HL-60 (cell line): Measurements from ENCODE around the gene CREB3.

Source experiments
- DNase-seq, 2 experiments: peaks; one replicate each; pipeline ENCODE4 v3.0.0-alpha.2; 2010 to 2020; ENCODE audit warnings: low read depth in 1 of 2, low spot score in 1 of 2
- H3K27ac ChIP-seq: fragments of 250-450 bp; sonication (Bioruptor Pico); replicated peaks from 2 replicates; pipeline ENCODE4 v1.5.1; 2020; ENCODE audit warnings: mild to moderate bottlenecking, moderate library complexity
- H3K27me3 ChIP-seq: fragments of 250-450 bp; sonication (Bioruptor Pico); 2 replicates; pipeline ENCODE4 v1.5.1; 2021; ENCODE audit warnings: mild to moderate bottlenecking, moderate library complexity; ENCODE audit not compliant: insufficient read depth, poor library complexity, severe bottlenecking
- H3K4me3 ChIP-seq: replicated peaks from 2 replicates; pipeline ENCODE4 v1.5.1; 2011; ENCODE audit warnings: mild to moderate bottlenecking, control low read depth, low read length; ENCODE audit not compliant: insufficient read depth
- GABPA ChIP-seq: IDR thresholded peaks from 2 replicates; pipeline ENCODE4 v1.6.1; 2012; ENCODE audit warnings: low read depth
- POLR2AphosphoS5 ChIP-seq: IDR thresholded peaks from 2 replicates; pipeline ENCODE4 v1.6.1; 2012; ENCODE audit warnings: low read depth
- SPI1 ChIP-seq: IDR thresholded peaks from 2 replicates; pipeline ENCODE4 v1.6.1; 2012; ENCODE audit warnings: low read depth, mild to moderate bottlenecking, borderline replicate concordance
- TF ChIP-seq, protein P1 (sequence below): IDR thresholded peaks from 2 replicates; pipeline ENCODE4 v1.6.1; 2012; ENCODE audit warnings: low read depth; ENCODE audit not compliant: insufficient replicate concordance
- TF ChIP-seq, protein P2 (sequence below): IDR thresholded peaks from one replicate; pipeline ENCODE4 v1.5.1; 2011; ENCODE audit warnings: low read length, control low read depth, inconsistent platforms; ENCODE audit not compliant: insufficient read depth

The CREB3 gene

DNA sequence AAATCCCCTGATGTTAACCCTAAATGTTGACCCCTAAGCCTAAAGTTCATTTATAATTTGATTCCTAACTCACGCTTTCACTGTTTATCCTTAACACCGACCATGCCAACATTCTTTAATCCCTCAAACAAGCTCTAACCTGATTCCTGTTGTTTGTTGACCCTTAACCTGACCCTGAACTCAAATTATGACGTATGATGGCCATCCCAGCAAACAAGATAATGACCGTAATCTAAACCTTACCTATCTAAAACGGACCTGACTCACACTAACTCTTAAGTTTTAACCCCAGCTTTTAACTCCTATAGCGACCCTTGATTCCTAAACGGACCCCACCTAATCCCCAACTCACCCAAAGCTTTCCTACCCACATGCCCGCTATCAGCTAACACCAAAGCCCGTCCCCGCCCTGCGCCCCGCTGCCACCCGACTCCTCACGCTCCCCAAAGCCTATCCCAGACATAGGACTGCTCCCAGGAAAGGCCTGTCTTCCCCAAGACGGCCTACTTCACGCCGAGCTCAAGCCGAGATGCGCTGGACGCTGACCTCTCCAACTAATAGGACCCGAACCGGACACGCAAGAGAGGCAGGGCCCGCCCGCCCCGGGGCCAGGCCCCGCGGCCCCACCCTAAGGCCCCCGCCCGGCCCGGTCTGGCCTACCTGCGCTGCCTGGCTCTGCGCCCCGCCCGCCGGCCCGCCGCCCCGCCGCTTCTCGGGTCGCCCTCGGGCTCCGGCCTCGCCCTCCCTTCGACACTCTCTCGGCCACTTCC lies 866 bp upstream of the CREB3 start:
- H3K27me3 ChIP-seq: no peaks in the 10 kb centered on the region
- TF ChIP-seq SPI1 (no peak), GABPA (no peak)
- TF ChIP-seq, protein P1, sequence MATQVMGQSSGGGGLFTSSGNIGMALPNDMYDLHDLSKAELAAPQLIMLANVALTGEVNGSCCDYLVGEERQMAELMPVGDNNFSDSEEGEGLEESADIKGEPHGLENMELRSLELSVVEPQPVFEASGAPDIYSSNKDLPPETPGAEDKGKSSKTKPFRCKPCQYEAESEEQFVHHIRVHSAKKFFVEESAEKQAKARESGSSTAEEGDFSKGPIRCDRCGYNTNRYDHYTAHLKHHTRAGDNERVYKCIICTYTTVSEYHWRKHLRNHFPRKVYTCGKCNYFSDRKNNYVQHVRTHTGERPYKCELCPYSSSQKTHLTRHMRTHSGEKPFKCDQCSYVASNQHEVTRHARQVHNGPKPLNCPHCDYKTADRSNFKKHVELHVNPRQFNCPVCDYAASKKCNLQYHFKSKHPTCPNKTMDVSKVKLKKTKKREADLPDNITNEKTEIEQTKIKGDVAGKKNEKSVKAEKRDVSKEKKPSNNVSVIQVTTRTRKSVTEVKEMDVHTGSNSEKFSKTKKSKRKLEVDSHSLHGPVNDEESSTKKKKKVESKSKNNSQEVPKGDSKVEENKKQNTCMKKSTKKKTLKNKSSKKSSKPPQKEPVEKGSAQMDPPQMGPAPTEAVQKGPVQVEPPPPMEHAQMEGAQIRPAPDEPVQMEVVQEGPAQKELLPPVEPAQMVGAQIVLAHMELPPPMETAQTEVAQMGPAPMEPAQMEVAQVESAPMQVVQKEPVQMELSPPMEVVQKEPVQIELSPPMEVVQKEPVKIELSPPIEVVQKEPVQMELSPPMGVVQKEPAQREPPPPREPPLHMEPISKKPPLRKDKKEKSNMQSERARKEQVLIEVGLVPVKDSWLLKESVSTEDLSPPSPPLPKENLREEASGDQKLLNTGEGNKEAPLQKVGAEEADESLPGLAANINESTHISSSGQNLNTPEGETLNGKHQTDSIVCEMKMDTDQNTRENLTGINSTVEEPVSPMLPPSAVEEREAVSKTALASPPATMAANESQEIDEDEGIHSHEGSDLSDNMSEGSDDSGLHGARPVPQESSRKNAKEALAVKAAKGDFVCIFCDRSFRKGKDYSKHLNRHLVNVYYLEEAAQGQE: no peak
- TF ChIP-seq, protein P2, sequence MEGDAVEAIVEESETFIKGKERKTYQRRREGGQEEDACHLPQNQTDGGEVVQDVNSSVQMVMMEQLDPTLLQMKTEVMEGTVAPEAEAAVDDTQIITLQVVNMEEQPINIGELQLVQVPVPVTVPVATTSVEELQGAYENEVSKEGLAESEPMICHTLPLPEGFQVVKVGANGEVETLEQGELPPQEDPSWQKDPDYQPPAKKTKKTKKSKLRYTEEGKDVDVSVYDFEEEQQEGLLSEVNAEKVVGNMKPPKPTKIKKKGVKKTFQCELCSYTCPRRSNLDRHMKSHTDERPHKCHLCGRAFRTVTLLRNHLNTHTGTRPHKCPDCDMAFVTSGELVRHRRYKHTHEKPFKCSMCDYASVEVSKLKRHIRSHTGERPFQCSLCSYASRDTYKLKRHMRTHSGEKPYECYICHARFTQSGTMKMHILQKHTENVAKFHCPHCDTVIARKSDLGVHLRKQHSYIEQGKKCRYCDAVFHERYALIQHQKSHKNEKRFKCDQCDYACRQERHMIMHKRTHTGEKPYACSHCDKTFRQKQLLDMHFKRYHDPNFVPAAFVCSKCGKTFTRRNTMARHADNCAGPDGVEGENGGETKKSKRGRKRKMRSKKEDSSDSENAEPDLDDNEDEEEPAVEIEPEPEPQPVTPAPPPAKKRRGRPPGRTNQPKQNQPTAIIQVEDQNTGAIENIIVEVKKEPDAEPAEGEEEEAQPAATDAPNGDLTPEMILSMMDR: no peak
- peak overlapping the region; percentile 82 for H3K27ac ChIP-seq
- peak in 1 of 2 experiments; percentile 30 for DNase-seq
- H3K4me3 ChIP-seq: peak overlapping the region; percentile 83

DNA sequence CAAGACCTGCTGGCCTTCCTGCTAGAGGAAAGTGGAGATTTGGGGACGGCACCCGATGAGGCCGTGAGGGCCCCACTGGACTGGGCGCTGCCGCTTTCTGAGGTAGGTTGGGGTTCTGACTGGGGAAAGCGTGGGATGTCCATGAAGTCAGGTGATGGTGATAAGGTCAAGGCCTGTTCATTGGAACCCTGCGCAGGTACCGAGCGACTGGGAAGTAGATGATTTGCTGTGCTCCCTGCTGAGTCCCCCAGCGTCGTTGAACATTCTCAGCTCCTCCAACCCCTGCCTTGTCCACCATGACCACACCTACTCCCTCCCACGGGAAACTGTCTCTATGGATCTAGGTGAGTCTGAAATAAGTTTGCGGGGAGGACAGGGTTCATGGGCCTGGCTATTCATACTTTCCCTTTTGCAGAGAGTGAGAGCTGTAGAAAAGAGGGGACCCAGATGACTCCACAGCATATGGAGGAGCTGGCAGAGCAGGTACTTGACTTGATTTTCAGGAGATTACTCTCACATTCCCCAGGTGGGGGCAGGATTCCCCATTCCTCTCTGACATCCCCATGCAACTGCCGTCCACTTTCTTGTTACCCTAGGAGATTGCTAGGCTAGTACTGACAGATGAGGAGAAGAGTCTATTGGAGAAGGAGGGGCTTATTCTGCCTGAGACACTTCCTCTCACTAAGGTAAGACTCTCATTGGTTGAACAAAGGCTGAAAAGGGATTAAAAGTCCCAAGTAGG lies 505 bp downstream of the CREB3 start:
- DNase-seq: peak in 1 of 2 experiments; percentile 31
- no peaks in the 10 kb centered on the region for H3K27me3 ChIP-seq
- peak overlapping the region; percentile 80 for H3K4me3 ChIP-seq
- TF ChIP-seq, protein P2: no peak
- peak; percentile 83; the same call in 1 of the 2 replicates for TF ChIP-seq SPI1
- H3K27ac ChIP-seq: peak overlapping the region; percentile 48

DNA sequence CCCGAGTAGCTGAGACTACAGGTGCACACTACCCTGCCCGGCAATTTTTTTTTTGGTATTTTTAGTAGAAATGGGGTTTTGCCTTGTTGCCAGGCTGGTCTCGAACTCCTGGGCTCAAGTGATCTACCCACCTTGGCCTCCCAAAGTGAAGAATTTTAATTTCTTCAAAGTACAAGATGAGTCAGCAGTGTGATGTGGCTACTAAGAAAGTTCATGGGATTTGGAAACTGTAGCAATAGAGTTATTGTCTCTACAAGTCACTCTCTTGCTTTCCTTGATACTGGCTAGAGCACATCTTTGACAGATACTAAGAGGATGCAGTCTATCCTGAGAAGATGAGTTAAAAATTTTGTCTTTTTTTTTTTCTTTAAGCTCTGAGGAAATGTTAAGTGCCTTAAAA lies 1.6 kb downstream of the CREB3 start:
- TF ChIP-seq SPI1 (no peak), POLR2AphosphoS5 (no peak), GABPA (no peak)
- TF ChIP-seq, protein P1: no peak
- TF ChIP-seq, protein P2: no peak
- no peak for DNase-seq
- no peaks in the 10 kb centered on the region for H3K27me3 ChIP-seq
- H3K27ac ChIP-seq: no peak overlapping the region
- no peak overlapping the region for H3K4me3 ChIP-seq
